Measurements from ENCODE around the gene PTPRN2.

DNA sequence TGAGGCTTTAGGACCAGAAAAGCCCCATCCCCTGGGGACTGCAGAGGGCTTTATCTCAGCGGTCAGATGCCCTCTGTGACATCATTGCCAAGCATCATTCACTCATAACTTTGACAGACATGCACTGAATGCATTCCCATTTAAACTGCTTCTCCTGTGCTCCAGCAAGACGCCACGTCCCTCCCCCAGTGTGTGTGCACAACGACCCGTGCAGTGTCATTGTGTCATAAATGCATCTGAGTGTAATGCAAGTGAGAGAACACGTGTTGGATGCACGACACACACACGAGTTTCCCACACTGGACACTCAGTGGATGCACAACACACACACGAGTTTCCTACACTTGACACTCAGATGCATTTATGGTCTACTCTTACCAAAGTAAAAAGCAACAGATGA is 337.9 kb downstream of the PTPRN2 start:
- TF ChIP-seq, protein P1, sequence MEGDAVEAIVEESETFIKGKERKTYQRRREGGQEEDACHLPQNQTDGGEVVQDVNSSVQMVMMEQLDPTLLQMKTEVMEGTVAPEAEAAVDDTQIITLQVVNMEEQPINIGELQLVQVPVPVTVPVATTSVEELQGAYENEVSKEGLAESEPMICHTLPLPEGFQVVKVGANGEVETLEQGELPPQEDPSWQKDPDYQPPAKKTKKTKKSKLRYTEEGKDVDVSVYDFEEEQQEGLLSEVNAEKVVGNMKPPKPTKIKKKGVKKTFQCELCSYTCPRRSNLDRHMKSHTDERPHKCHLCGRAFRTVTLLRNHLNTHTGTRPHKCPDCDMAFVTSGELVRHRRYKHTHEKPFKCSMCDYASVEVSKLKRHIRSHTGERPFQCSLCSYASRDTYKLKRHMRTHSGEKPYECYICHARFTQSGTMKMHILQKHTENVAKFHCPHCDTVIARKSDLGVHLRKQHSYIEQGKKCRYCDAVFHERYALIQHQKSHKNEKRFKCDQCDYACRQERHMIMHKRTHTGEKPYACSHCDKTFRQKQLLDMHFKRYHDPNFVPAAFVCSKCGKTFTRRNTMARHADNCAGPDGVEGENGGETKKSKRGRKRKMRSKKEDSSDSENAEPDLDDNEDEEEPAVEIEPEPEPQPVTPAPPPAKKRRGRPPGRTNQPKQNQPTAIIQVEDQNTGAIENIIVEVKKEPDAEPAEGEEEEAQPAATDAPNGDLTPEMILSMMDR (IDR thresholded peaks at IDR 0.05): no peak
- TF ChIP-seq EP300 (IDR thresholded peaks at IDR 0.05; ENCODE audit: borderline replicate concordance in 1 of 2, low read depth in 1 of 2, low read length in 1 of 2) (no peak), EZH2phosphoT487 (IDR thresholded peaks at IDR 0.05; ENCODE audit: borderline replicate concordance, low read depth) (no peak), RAD21 (IDR thresholded peaks at IDR 0.05; ENCODE audit: low read length) (no peak), YY1 (IDR thresholded peaks at IDR 0.05; ENCODE audit: low read depth) (no peak), MEF2A (IDR thresholded peaks at IDR 0.05; ENCODE audit: borderline replicate concordance, low read depth) (no peak), TCF12 (IDR thresholded peaks at IDR 0.05) (no peak), TAF1 (IDR thresholded peaks at IDR 0.05; ENCODE audit: borderline replicate concordance, low read depth, low read length) (no peak), RCOR1 (IDR thresholded peaks at IDR 0.05; ENCODE audit: low read length) (no peak), NFIC (IDR thresholded peaks at IDR 0.05; ENCODE audit: borderline replicate concordance) (no peak), POLR2AphosphoS5 (IDR thresholded peaks at IDR 0.05; ENCODE audit: low read depth, low read length) (no peak)
- TF ChIP-seq, protein P2, sequence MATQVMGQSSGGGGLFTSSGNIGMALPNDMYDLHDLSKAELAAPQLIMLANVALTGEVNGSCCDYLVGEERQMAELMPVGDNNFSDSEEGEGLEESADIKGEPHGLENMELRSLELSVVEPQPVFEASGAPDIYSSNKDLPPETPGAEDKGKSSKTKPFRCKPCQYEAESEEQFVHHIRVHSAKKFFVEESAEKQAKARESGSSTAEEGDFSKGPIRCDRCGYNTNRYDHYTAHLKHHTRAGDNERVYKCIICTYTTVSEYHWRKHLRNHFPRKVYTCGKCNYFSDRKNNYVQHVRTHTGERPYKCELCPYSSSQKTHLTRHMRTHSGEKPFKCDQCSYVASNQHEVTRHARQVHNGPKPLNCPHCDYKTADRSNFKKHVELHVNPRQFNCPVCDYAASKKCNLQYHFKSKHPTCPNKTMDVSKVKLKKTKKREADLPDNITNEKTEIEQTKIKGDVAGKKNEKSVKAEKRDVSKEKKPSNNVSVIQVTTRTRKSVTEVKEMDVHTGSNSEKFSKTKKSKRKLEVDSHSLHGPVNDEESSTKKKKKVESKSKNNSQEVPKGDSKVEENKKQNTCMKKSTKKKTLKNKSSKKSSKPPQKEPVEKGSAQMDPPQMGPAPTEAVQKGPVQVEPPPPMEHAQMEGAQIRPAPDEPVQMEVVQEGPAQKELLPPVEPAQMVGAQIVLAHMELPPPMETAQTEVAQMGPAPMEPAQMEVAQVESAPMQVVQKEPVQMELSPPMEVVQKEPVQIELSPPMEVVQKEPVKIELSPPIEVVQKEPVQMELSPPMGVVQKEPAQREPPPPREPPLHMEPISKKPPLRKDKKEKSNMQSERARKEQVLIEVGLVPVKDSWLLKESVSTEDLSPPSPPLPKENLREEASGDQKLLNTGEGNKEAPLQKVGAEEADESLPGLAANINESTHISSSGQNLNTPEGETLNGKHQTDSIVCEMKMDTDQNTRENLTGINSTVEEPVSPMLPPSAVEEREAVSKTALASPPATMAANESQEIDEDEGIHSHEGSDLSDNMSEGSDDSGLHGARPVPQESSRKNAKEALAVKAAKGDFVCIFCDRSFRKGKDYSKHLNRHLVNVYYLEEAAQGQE (IDR thresholded peaks at IDR 0.05; ENCODE audit: low read depth, low read length): no peak
